Head of caudate nucleus (tissue), 42 donors: ENCODE data around the gene TES.

Experiments used
- DNase-seq, 42 donors: peaks; one replicate each; pipeline versions ENCODE4 v3.0.0 to v3.0.0-alpha.2; 2020 to 2021; ENCODE audit warnings: mixed read lengths in 7 of 42
- intact Hi-C: fragments of 100-400 bp; cut with DNase I; formaldehyde crosslinking; loops from one replicate; pipeline ENCODE4 v1.15.0; 2022

Gene TES

GRCh38 chr7:116216956-116217571, 6.7 kb downstream of the TES start:
- intact Hi-C loops = no loop called here
- DNase-seq = no peak

GRCh38 chr7:116218051-116218645, 7.8 kb downstream of the TES start:
- intact Hi-C loops = no loop called here
- DNase-seq = no peak

GRCh38 chr7:116218747-116219146, 8.4 kb downstream of the TES start:
- intact Hi-C loops = no loop called here
- DNase-seq = no peak

- intact Hi-C loops = no loop called here
- DNase-seq = no peak
Measured at GRCh38 chr7:116219288-116219687, 8.9 kb downstream of the TES start.

- intact Hi-C loops = no loop called here
- no peak for DNase-seq
Measured at GRCh38 chr7:116219834-116220233, 9.5 kb downstream of the TES start.

- no peak for DNase-seq
- intact Hi-C loops = no loop called here
Measured at GRCh38 chr7:116222501-116222900, 12.2 kb downstream of the TES start.

- DNase-seq = no peak
- intact Hi-C loops = no loop called here
Measured at GRCh38 chr7:116223588-116223987, 13.2 kb downstream of the TES start.

GRCh38 chr7:116224492-116225098, 14.3 kb downstream of the TES start:
- intact Hi-C loops = no loop called here
- DNase-seq = no peak

- intact Hi-C loops = no loop called here
- no peak for DNase-seq
Measured at GRCh38 chr7:116225860-116226259, 15.5 kb downstream of the TES start.

- no peak for DNase-seq
- intact Hi-C loops = no loop called here
Measured at GRCh38 chr7:116226664-116227063, 16.3 kb downstream of the TES start.

- DNase-seq = no peak
- intact Hi-C loops = no loop called here
Measured at GRCh38 chr7:116227678-116228239, 17.4 kb downstream of the TES start.

GRCh38 chr7:116228241-116228640, 17.9 kb downstream of the TES start:
- intact Hi-C loops = no loop called here
- DNase-seq = no peak

- intact Hi-C loops = no loop called here
- DNase-seq = no peak
Measured at GRCh38 chr7:116229366-116229765, 19.0 kb downstream of the TES start.

- DNase-seq = no peak
- intact Hi-C loops = no loop called here
Measured at GRCh38 chr7:116230191-116231005, 20.1 kb downstream of the TES start.

- intact Hi-C loops = no loop called here
Measured at GRCh38 chr7:116231543-116231942, 21.2 kb downstream of the TES start.

GRCh38 chr7:116231949-116232348, 21.6 kb downstream of the TES start:
- DNase-seq = no peak

More at GRCh38 chr7:116231543-116231942, 21.2 kb downstream of the TES start:
- no peak for DNase-seq

GRCh38 chr7:116232350-116232749, 22.0 kb downstream of the TES start:
- intact Hi-C loops = no loop called here
- no peak for DNase-seq

More at GRCh38 chr7:116231949-116232348, 21.6 kb downstream of the TES start:
- intact Hi-C loops = no loop called here

GRCh38 chr7:116232920-116233319, 22.6 kb downstream of the TES start:
- no peak for DNase-seq
- intact Hi-C loops = no loop called here

GRCh38 chr7:116234517-116235200, 24.3 kb downstream of the TES start:
- intact Hi-C loops = loop anchor here (5.0 kb wide), 1 partner anchor 62 kb away; no protein-coding TSS in a partner anchor
- DNase-seq = no peak
